HCT116 (cell line): ENCODE data around the gene DBN1. TPM values are rescaled to one million over a fixed set of nuclear protein-coding genes. Genes with fewer than 3 reads are reported as not detected.

Experiments used
- ATAC-seq: fragments of 200-7000 bp; cut with Tn5 transposase; 2 replicates; pipeline ENCODE4 v1.9.1; 2020; ENCODE audit warnings: mild to moderate bottlenecking, moderate library complexity
- BruUV-seq: library from RNA; stranded (reverse); fragments of 400-500 nt; replicated peaks from 2 replicates; lab custom pipeline; 2021; lab: Mats Ljungman, UMichigan
- CTCF ChIA-PET: fragments of 300-600 bp; sonication (Branson Sonifier 250); formaldehyde crosslinking; loops from one replicate; lab custom pipeline; 2021; ENCODE audit warnings: antibody characterized with exemption; lab: Charles Lee
- POLR2A ChIA-PET: fragments of 300-600, 350-600 bp; sonication (Branson Sonifier 250); formaldehyde crosslinking; loops from one replicate; lab custom pipeline; 2021; ENCODE audit warnings: antibody characterized with exemption; lab: Charles Lee
- RAD21 ChIA-PET, 2 experiments: fragments of 300-600 bp; sonication (Branson Sonifier 250); formaldehyde crosslinking; loops; one replicate each; lab custom pipeline; 2023; ENCODE audit warnings: low total read pairs in 2 of 2; ENCODE audit not compliant: uncharacterized antibody in 2 of 2, unreplicated experiment in 2 of 2, low non-redundant PET in 1 of 2; lab: Charles Lee
- DNase-seq: peaks from one replicate; pipeline ENCODE4 v3.0.0-alpha.2; 2010; ENCODE audit warnings: low read depth, low spot score
- H2AFZ ChIP-seq: fragments of 200-600 bp; shearing (Covaris generic), sonication (generic); 2 replicates; pipeline ENCODE4 v1.6.1; 2017; ENCODE audit warnings: low read depth, mixed run types, mixed read lengths, antibody characterized with exemption, low read length; ENCODE audit not compliant: poor library complexity, severe bottlenecking
- H3K27ac ChIP-seq: 2 replicates; pipeline ENCODE4 v1.5.1; 2012; ENCODE audit warnings: low read depth, low read length
- H3K27me3 ChIP-seq: fragments of 200-600 bp; sonication (generic); 2 replicates; pipeline ENCODE4 v1.6.1; 2016; ENCODE audit warnings: mixed run types, low read length, mixed read lengths; ENCODE audit not compliant: insufficient read depth
- H3K36me3 ChIP-seq, 2 experiments: fragments of 200-500 bp in 1 of 2; fragments of 200-600 bp in 1 of 2; sonication (Bioruptor generic) in 1 of 2; sonication (generic) in 1 of 2; 2 replicates each; pipeline versions ENCODE4 v1.5.1 to v1.6.1; 2014 to 2016; ENCODE audit warnings: low read length in 2 of 2, inconsistent platforms in 1 of 2, mixed read lengths in 1 of 2, mixed run types in 1 of 2; ENCODE audit not compliant: insufficient read depth in 2 of 2, control insufficient read depth in 1 of 2
- H3K4me1 ChIP-seq, 2 experiments: fragments of 200-600 bp in 1 of 2; sonication (generic) in 1 of 2; 2 replicates each; pipeline versions ENCODE4 v1.5.1 to v1.6.1; 2012 to 2017; ENCODE audit warnings: low read length in 2 of 2, inconsistent platforms in 1 of 2, mild to moderate bottlenecking in 1 of 2, mixed read lengths in 1 of 2, mixed run types in 1 of 2, moderate library complexity in 1 of 2; ENCODE audit not compliant: insufficient read depth in 2 of 2, control insufficient read depth in 1 of 2
- H3K4me2 ChIP-seq: fragments of 200-600 bp; sonication (generic); 2 replicates; pipeline ENCODE4 v1.6.1; 2017; ENCODE audit warnings: mixed run types, low read length, mixed read lengths
- H3K4me3 ChIP-seq, 2 experiments: fragments of 200-600 bp in 1 of 2; sonication (generic) in 1 of 2; replicated peaks in 1 of 2; 2 replicates each; pipeline ENCODE4 v1.5.1; 2011 to 2016; ENCODE audit warnings: low read length in 2 of 2, control low read depth in 1 of 2, low read depth in 1 of 2, mild to moderate bottlenecking in 1 of 2, mixed read lengths in 1 of 2, mixed run types in 1 of 2
- H3K79me2 ChIP-seq: fragments of 200-600 bp; sonication (generic); 2 replicates; pipeline ENCODE4 v1.6.1; 2017; ENCODE audit warnings: mild to moderate bottlenecking, mixed run types, low read length, moderate library complexity, mixed read lengths; ENCODE audit not compliant: insufficient read depth
- H3K9ac ChIP-seq: fragments of 200-600 bp; sonication (generic); 2 replicates; pipeline ENCODE4 v1.6.1; 2016; ENCODE audit warnings: low read length, mixed read lengths
- H3K9me2 ChIP-seq: fragments of 200-600 bp; sonication (generic), shearing (Covaris generic); 2 replicates; pipeline ENCODE4 v1.6.1; 2017; ENCODE audit warnings: mixed run types, mild to moderate bottlenecking, moderate library complexity; ENCODE audit not compliant: insufficient read depth
- H3K9me3 ChIP-seq, 2 experiments: fragments of 200-500 bp in 1 of 2; fragments of 200-600 bp in 1 of 2; sonication (Bioruptor generic) in 1 of 2; sonication (generic) in 1 of 2; 2 replicates each; pipeline ENCODE4 v1.6.1; 2014 to 2017; ENCODE audit warnings: low read length in 2 of 2, mixed read lengths in 2 of 2, inconsistent platforms in 1 of 2, low read depth in 1 of 2, mild to moderate bottlenecking in 1 of 2, mixed run types in 1 of 2, moderate library complexity in 1 of 2; ENCODE audit not compliant: control insufficient read depth in 1 of 2, insufficient read depth in 1 of 2
- H4K20me1 ChIP-seq: fragments of 200-600 bp; sonication (generic), shearing (Covaris generic); 2 replicates; pipeline ENCODE4 v1.6.1; 2017; ENCODE audit warnings: mixed run types, mild to moderate bottlenecking, moderate library complexity; ENCODE audit not compliant: insufficient read depth
- EGR1 ChIP-seq: IDR thresholded peaks from 2 replicates; pipeline ENCODE4 v1.6.1; 2012; ENCODE audit warnings: low read depth
- EZH2phosphoT487 ChIP-seq: fragments of 200-600 bp; IDR thresholded peaks from 2 replicates; pipeline ENCODE4 v1.6.1; 2018; ENCODE audit warnings: antibody characterized with exemption, borderline replicate concordance
- FOSL1 ChIP-seq: IDR thresholded peaks from 2 replicates; pipeline ENCODE4 v1.6.1; 2012; ENCODE audit warnings: low read depth
- POLR2A ChIP-seq: IDR thresholded peaks from 2 replicates; pipeline ENCODE4 v1.7.0; 2011; ENCODE audit warnings: borderline replicate concordance; ENCODE audit not compliant: insufficient read depth, insufficient read length; ENCODE audit errors: extremely low read depth
- RAD21 ChIP-seq: IDR thresholded peaks from 2 replicates; pipeline ENCODE4 v1.6.1; 2012; ENCODE audit warnings: low read depth, mild to moderate bottlenecking
- SIN3A ChIP-seq: IDR thresholded peaks from 2 replicates; pipeline ENCODE4 v1.6.1; 2012; ENCODE audit warnings: low read depth
- SP1 ChIP-seq: IDR thresholded peaks from 2 replicates; pipeline ENCODE4 v1.6.1; 2012; ENCODE audit warnings: low read depth
- SRF ChIP-seq: IDR thresholded peaks from 2 replicates; pipeline ENCODE4 v1.6.1; 2012; ENCODE audit warnings: low read depth
- TCF7L2 ChIP-seq: IDR thresholded peaks from 2 replicates; pipeline ENCODE4 v1.7.0; 2011; ENCODE audit warnings: borderline replicate concordance, inconsistent platforms; ENCODE audit not compliant: insufficient read depth, insufficient read length; ENCODE audit errors: extremely low read depth
- YY1 ChIP-seq: IDR thresholded peaks from 2 replicates; pipeline ENCODE4 v1.6.1; 2011; ENCODE audit warnings: low read length, low read depth, moderate library complexity, mild to moderate bottlenecking; ENCODE audit not compliant: insufficient replicate concordance; ENCODE audit errors: extremely low read depth
- ZFX ChIP-seq: fragments of 450-650 bp; IDR thresholded peaks from 2 replicates; pipeline ENCODE4 v1.6.1; 2017
- intact Hi-C: fragments of 100-400 bp; cut with micrococcal nuclease; formaldehyde crosslinking; loops from 2 replicates; pipeline ENCODE4 v1.10.0; 2022
- total RNA-seq: library from RNA; stranded (reverse); gene quantifications from one replicate; pipeline ENCODE4 v1.2.1, GENCODE V29; 2021; ENCODE audit not compliant: unreplicated experiment
- TF ChIP-seq, protein P1 (sequence below): IDR thresholded peaks from 2 replicates; pipeline ENCODE4 v1.6.1; 2011; ENCODE audit warnings: mild to moderate bottlenecking, low read length, moderate library complexity; ENCODE audit not compliant: insufficient replicate concordance; ENCODE audit errors: extremely low read depth

The DBN1 gene
- total RNA-seq, 1 experiment from 2014 or later, result 144 TPM

DNA sequence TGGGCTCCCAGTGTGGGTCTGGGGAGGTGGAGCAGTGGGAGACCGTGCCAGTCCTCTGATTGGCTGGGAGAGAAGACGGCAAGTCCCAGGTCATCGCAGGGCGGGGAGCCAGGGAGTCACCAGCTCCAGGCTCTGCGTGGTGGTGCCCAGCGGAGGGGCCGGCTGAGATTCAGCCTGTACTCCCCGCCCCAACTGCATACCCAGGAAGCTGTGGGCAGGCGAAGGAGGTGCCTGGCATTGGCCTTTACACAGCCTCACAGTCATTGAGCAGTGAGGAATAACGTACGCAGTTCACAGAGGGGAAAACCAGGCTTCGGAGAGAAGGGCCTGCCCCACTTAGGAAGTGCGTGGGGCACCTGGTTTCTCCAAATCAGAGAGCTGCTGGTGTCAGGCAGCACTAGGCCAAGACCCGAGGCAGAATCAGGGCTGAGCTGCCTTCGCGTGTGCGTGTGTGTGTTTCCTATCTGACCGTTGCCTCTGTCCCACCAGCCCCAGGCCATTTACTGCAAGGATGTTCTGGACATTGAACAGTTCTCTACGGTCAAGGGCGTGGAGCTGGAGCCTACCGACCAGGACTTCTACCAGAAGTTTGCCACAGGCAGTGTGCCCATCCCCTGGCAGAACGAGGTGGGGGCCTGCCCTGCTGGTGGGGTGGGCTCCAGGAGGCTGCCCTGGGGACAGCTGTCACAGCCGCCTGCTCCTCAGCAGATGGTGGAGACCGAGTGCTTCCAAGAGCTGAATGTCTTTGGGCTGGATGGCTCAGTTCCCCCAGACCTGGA, 33.0 kb downstream of the DBN1 start:
- Histone ChIP-seq H3K4me1 (peaks cover 0 to 23% of the 10 kb centered on the region in 2 experiments; a peak in 2 of 4 replicates), H2AFZ (no peak overlapping the region), H3K9me3 (no peaks in the 10 kb centered on the region), H3K9me2 (no peaks in the 10 kb centered on the region)
- RAD21 ChIA-PET, result no interaction called here
- DNase-seq, result no peak
- TF ChIP-seq TCF7L2 (no peak), SIN3A (no peak), ZFX (no peak), SRF (no peak), YY1 (no peak), SP1 (no peak), FOSL1 (no peak), EGR1 (no peak), EZH2phosphoT487 (no peak), RAD21 (no peak), POLR2A (no peak)
- TF ChIP-seq, protein P1, sequence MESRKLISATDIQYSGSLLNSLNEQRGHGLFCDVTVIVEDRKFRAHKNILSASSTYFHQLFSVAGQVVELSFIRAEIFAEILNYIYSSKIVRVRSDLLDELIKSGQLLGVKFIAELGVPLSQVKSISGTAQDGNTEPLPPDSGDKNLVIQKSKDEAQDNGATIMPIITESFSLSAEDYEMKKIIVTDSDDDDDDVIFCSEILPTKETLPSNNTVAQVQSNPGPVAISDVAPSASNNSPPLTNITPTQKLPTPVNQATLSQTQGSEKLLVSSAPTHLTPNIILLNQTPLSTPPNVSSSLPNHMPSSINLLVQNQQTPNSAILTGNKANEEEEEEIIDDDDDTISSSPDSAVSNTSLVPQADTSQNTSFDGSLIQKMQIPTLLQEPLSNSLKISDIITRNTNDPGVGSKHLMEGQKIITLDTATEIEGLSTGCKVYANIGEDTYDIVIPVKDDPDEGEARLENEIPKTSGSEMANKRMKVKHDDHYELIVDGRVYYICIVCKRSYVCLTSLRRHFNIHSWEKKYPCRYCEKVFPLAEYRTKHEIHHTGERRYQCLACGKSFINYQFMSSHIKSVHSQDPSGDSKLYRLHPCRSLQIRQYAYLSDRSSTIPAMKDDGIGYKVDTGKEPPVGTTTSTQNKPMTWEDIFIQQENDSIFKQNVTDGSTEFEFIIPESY, result no peak
- TF ChIP-seq, all 23 proteins: peak for 0
- no peak; the same call in 1 of the 2 replicates for ATAC-seq
- CTCF ChIA-PET, result interaction anchor here (1.0 kb wide), 1 partner anchor 36 kb away, joined by 3 read pairs; no protein-coding TSS in a partner anchor
- H4K20me1 ChIP-seq, result peaks cover 3% of the 10 kb centered on the region; the same call in 1 of the 2 replicates
- H3K27ac ChIP-seq, result no peak overlapping the region; the same call in 1 of the 2 replicates
- H3K79me2 ChIP-seq, result peaks cover 22% of the 10 kb centered on the region; the same call in 1 of the 2 replicates
- H3K9ac ChIP-seq, result no peak overlapping the region
- no peak overlapping the region for H3K4me3 ChIP-seq
- intact Hi-C loops, result no loop called here
- H3K4me2 ChIP-seq, result no peak overlapping the region
- POLR2A ChIA-PET, result interaction anchor here (0.5 to 1.4 kb wide), 2 partner anchors 14 to 354 kb away, joined by 3 to 5 read pairs; partner anchors contain the start of genes FGFR4 and GRK6
- BruUV-seq, result no TSS peak
- peaks cover 9 to 29% of the 10 kb centered on the region in 2 experiments; a peak in 3 of 4 replicates for H3K36me3 ChIP-seq
- no peaks in the 10 kb centered on the region for H3K27me3 ChIP-seq
